Naive thymus-derived CD4-positive, alpha-beta T cell (primary cell): ENCODE measurements around the gene KIF27. TPM values are rescaled to one million over a fixed set of nuclear protein-coding genes. Genes with fewer than 3 reads are reported as not detected.

Source experiments
- ATAC-seq: fragments of 150-1000 bp; cut with Tn5 transposase; 2 replicates; pipeline ENCODE4 v1.10.0; 2021; ENCODE audit warnings: mild to moderate bottlenecking, moderate library complexity
- CTCF ChIA-PET: fragments of 350-600 bp; sonication (Branson Sonifier 250); formaldehyde crosslinking; loops from one replicate; lab custom pipeline; 2021; ENCODE audit warnings: antibody characterized with exemption; lab: Charles Lee
- POLR2A ChIA-PET: fragments of 350-600 bp; sonication (Branson Sonifier 250); formaldehyde crosslinking; loops from one replicate; lab custom pipeline; 2021; ENCODE audit warnings: antibody characterized with exemption, inconsistent platforms; lab: Charles Lee
- DNase-seq, 9 donors: peaks; one replicate each; pipeline versions ENCODE4 v3.0.0 to v3.0.0-alpha.2; 2020 to 2022; ENCODE audit warnings: mixed read lengths in 1 of 9
- H3K27ac ChIP-seq: one replicate; pipeline ENCODE4 v1.7.0; 2013; ENCODE audit warnings: mild to moderate bottlenecking, low read depth, low read length, moderate library complexity
- H3K27me3 ChIP-seq, 2 donors: one replicate each; pipeline ENCODE4 v1.7.0; 2013; ENCODE audit warnings: low read length in 2 of 2, mild to moderate bottlenecking in 2 of 2, moderate library complexity in 2 of 2; ENCODE audit not compliant: control insufficient read depth in 2 of 2, insufficient read depth in 2 of 2
- H3K36me3 ChIP-seq, 3 experiments: 1 replicate in 2 of 3; 2 replicates in 1 of 3; pipeline ENCODE4 v1.7.0; 2013; ENCODE audit warnings: low read length in 3 of 3, mild to moderate bottlenecking in 3 of 3, moderate library complexity in 1 of 3; ENCODE audit not compliant: insufficient read depth in 3 of 3, control insufficient read depth in 2 of 3
- H3K4me1 ChIP-seq, 2 donors: one replicate each; pipeline ENCODE4 v1.7.0; 2013; ENCODE audit warnings: low read length in 2 of 2, mild to moderate bottlenecking in 2 of 2, moderate library complexity in 1 of 2; ENCODE audit not compliant: control insufficient read depth in 2 of 2, insufficient read depth in 2 of 2
- H3K4me3 ChIP-seq: 2 replicates; pipeline ENCODE4 v1.7.0; 2013; ENCODE audit warnings: mild to moderate bottlenecking, low read length
- H3K9me3 ChIP-seq, 3 experiments: 1 replicate in 2 of 3; 2 replicates in 1 of 3; pipeline ENCODE4 v1.7.0; 2013; ENCODE audit warnings: low read length in 3 of 3; ENCODE audit not compliant: control insufficient read depth in 2 of 3
- H3K27ac Mint-ChIP-seq, 9 donors: one replicate each; pipeline ENCODE4 v1.8.0; 2020 to 2022; ENCODE audit warnings: mixed read lengths in 9 of 9, mild to moderate bottlenecking in 8 of 9, moderate library complexity in 5 of 9, inconsistent platforms in 2 of 9
- H3K27me3 Mint-ChIP-seq, 5 donors: one replicate each; pipeline ENCODE4 v1.8.0; 2021 to 2022; ENCODE audit warnings: mixed read lengths in 5 of 5, mild to moderate bottlenecking in 1 of 5
- H3K36me3 Mint-ChIP-seq, 5 donors: one replicate each; pipeline ENCODE4 v1.8.0; 2020 to 2022; ENCODE audit warnings: mixed read lengths in 5 of 5, mild to moderate bottlenecking in 3 of 5, inconsistent platforms in 1 of 5
- H3K4me1 Mint-ChIP-seq, 7 donors: one replicate each; pipeline ENCODE4 v1.8.0; 2020 to 2022; ENCODE audit warnings: mixed read lengths in 7 of 7, mild to moderate bottlenecking in 3 of 7, inconsistent platforms in 1 of 7
- H3K4me3 Mint-ChIP-seq, 10 donors: one replicate each; pipeline ENCODE4 v1.8.0; 2020 to 2022; ENCODE audit warnings: mild to moderate bottlenecking in 10 of 10, mixed read lengths in 10 of 10, moderate library complexity in 6 of 10, inconsistent platforms in 2 of 10
- H3K9me3 Mint-ChIP-seq, 11 donors: one replicate each; pipeline ENCODE4 v1.8.0; 2020 to 2022; ENCODE audit warnings: mixed read lengths in 11 of 11, mild to moderate bottlenecking in 4 of 11, inconsistent platforms in 1 of 11, moderate library complexity in 1 of 11
- intact Hi-C, 2 donors: fragments of 100-400 bp; cut with micrococcal nuclease; formaldehyde crosslinking; loops; one replicate each; pipeline ENCODE4 v1.15.1; 2023
- polyA plus RNA-seq, 2 donors: library from polyadenylated mRNA; unstranded; fragments of 300-500 nt; fragmentation: Illumina TruSeq; gene quantifications; one replicate each; pipeline ENCODE4 v1.2.3, GENCODE V29; 2021
- total RNA-seq, 6 experiments: library from RNA in 5 of 6; stranded (reverse) in 5 of 6; gene quantifications; 1 replicate in 5 of 6; 2 replicates in 1 of 6; pipeline ENCODE4 v1.2.3 and lab custom pipeline; 2021 to 2026

KIF27 gene
- total and polyA plus RNA-seq, 7 experiments from 2014 or later = 1.3 to 6.7 (median 4.1) TPM

DNA sequence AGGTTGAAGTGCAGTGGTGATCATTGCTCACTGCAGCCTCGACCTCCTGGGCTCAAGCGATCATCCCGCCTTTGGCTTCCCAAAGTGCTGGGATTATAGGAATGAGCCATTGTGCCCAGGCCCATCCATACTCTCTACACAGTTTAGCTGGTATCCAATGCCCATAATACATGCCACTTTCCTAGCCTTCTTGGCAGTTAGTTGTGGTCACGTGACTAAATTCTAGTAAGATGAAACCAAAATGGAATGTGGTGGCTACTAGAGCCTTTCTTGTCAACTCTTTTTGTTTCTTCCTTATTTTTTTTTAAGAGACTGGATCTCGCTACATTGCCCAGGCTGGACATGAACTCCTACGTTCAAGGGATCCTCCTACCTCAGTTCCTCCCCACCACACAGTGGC lies 15.3 kb upstream of the KIF27 start:
- peaks cover 0 to 26% (median 7%) of the 10 kb centered on the region in 7 donors for H3K4me1 Mint-ChIP-seq
- H3K27ac ChIP-seq = no peak overlapping the region
- H3K4me1 ChIP-seq = no peaks in the 10 kb centered on the region
- DNase-seq (no peak), ATAC-seq (no peak)
- intact Hi-C loops = loop anchor here in 1 of 2 donors (5.0 kb wide), 1 partner anchor 1676 kb away; no protein-coding TSS in a partner anchor
- no peak overlapping the region for H3K27ac Mint-ChIP-seq
- H3K27me3 Mint-ChIP-seq = no peaks in the 10 kb centered on the region
- POLR2A ChIA-PET = no interaction called here
- no peaks in the 10 kb centered on the region for H3K27me3 ChIP-seq
- no peak overlapping the region for H3K4me3 Mint-ChIP-seq
- CTCF ChIA-PET = interaction anchor here (0.7 to 2.0 kb wide), 4 partner anchors 12 to 324 kb away, joined by 3 to 11 read pairs (median 4); no protein-coding TSS in a partner anchor
- H3K36me3 ChIP-seq = peaks cover 0 to 17% (median 0%) of the 10 kb centered on the region in 3 experiments
- peaks cover 0 to 11% (median 9%) of the 10 kb centered on the region in 5 donors for H3K36me3 Mint-ChIP-seq
- H3K4me3 ChIP-seq = no peak overlapping the region
- H3K9me3 Mint-ChIP-seq = no peaks in the 10 kb centered on the region
- no peaks in the 10 kb centered on the region for H3K9me3 ChIP-seq

DNA sequence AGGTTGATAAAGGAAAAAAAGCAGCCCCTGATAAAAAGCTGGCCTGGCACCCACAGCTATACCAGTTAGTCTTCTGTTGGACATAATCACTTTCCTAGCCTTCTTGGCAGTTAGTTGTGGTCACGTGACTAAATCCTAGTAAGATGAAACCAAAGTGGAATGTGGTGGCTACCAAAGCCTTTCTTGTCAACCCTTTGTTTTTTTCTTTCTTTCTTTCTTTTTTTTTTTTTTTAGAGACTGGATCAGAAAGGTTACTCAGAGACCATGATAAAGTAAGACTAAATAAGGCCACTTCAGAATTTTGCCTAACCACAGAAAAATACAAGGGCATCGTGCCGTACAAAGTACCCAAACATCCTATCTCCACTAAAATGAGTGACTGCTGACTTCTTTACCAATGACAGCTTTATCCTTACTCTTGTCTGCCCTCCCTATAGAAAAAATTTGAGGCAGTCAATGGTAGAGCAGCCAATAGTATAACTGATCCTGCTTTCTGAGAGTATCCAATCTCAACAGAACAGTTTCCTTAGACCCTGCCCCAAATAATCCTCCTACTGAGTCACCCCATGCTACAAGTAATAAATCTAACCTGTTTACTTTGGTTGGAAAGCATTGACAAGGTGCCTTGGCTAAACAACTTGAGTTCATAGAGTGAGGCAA lies 14.2 kb upstream of the KIF27 start:
- H3K4me1 Mint-ChIP-seq = peaks cover 0 to 29% (median 12%) of the 10 kb centered on the region in 7 donors
- Histone ChIP-seq H3K4me3 (no peak overlapping the region), H3K27me3 (no peaks in the 10 kb centered on the region), H3K27ac (no peak overlapping the region), H3K4me1 (no peaks in the 10 kb centered on the region), H3K36me3 (peaks cover 0 to 9% (median 0%) of the 10 kb centered on the region in 3 experiments), H3K9me3 (no peaks in the 10 kb centered on the region)
- POLR2A ChIA-PET = no interaction called here
- no peak for ATAC-seq
- DNase-seq = no peak
- no peaks in the 10 kb centered on the region for H3K9me3 Mint-ChIP-seq
- CTCF ChIA-PET = interaction anchor here (0.8 to 1.1 kb wide), 2 partner anchors 326 to 381 kb away, joined by 3 read pairs; no protein-coding TSS in a partner anchor
- no peak overlapping the region for H3K4me3 Mint-ChIP-seq
- no peak overlapping the region for H3K27ac Mint-ChIP-seq
- H3K27me3 Mint-ChIP-seq = no peaks in the 10 kb centered on the region
- peaks cover 0 to 9% (median 3%) of the 10 kb centered on the region in 5 donors for H3K36me3 Mint-ChIP-seq
- intact Hi-C loops = loop anchor here in 1 of 2 donors (5.0 kb wide), 1 partner anchor 1677 kb away; no protein-coding TSS in a partner anchor

DNA sequence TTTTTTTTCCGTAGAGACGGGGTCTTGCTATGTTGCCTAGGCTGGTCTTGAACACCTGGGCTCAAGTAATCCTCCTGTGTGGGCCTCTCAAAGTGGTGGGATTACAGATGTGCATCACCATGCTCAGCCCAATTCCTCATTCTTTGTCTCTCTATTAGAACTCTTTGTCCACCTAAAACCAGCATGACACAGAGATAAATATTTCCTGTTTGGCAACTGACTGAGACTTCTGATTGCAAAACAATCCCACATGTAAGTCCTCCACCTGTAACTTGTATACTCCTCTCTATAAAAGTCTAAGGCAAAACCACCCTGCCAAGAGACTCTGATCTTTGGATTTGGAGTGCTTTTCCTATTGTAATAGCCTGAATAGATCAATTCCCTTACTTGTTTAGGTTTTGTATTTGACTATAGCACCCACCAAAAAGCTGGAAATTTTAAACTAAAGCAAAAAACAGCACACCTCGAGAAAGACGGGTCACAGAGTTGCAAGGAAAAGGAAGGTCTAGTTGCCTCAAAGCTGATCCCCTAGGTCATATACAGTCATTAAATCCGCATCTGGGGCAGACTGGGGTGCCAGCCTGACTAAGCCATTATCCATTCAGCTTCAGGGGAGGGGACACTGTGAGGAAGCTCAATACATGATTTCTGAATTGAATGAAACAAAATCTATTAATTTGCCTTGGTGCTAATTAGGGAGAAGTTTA lies 13.5 kb upstream of the KIF27 start:
- DNase-seq = no peak
- Histone ChIP-seq H3K27ac (no peak overlapping the region), H3K4me3 (no peak overlapping the region), H3K9me3 (no peaks in the 10 kb centered on the region), H3K36me3 (peaks cover 0 to 4% (median 0%) of the 10 kb centered on the region in 3 experiments), H3K27me3 (no peaks in the 10 kb centered on the region), H3K4me1 (no peaks in the 10 kb centered on the region)
- peaks cover 0 to 29% (median 12%) of the 10 kb centered on the region in 7 donors for H3K4me1 Mint-ChIP-seq
- ChIA-PET POLR2A (no interaction called here), CTCF (interaction anchor here (0.8 to 1.1 kb wide), 2 partner anchors 326 to 382 kb away, joined by 3 read pairs; no protein-coding TSS in a partner anchor)
- ATAC-seq = peak; percentile 46
- intact Hi-C loops = loop anchor here in 1 of 2 donors (5.0 kb wide), 1 partner anchor 1678 kb away; no protein-coding TSS in a partner anchor
- peaks cover 0 to 9% (median 3%) of the 10 kb centered on the region in 5 donors for H3K36me3 Mint-ChIP-seq
- no peak overlapping the region for H3K27ac Mint-ChIP-seq
- H3K27me3 Mint-ChIP-seq = no peaks in the 10 kb centered on the region
- no peaks in the 10 kb centered on the region for H3K9me3 Mint-ChIP-seq
- H3K4me3 Mint-ChIP-seq = no peak overlapping the region

DNA sequence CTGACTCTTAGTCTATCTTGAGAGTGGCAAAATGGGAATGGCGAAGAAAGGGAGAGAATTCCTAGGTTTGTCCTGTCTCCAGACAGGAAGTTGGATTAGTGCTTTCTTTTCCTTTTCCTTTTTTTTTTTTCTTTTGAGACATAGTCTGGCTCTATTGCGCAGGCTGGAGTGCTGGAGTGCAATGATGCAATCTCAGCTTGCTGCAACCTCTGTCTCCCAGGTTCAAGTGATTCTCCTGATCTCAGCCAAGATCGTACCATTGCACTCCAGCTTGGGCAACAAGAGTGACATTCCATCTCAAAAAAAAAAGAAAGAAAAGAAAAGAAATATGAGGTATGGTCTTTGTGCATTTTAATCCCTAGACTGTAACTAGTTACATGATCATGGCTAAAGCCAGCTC lies 12.6 kb upstream of the KIF27 start:
- H3K4me1 ChIP-seq = no peaks in the 10 kb centered on the region
- H3K9me3 Mint-ChIP-seq = no peaks in the 10 kb centered on the region
- no peak for DNase-seq
- peaks cover 0 to 5% (median 0%) of the 10 kb centered on the region in 5 donors for H3K36me3 Mint-ChIP-seq
- no peaks in the 10 kb centered on the region for H3K27me3 ChIP-seq
- no peak for ATAC-seq
- H3K27ac Mint-ChIP-seq = peak overlapping the region in 1 of 9 donors; percentile 46
- POLR2A ChIA-PET = interaction anchor here (1.3 kb wide), 1 partner anchor 9 kb away, joined by 4 read pairs; no protein-coding TSS in a partner anchor
- H3K4me1 Mint-ChIP-seq = peaks cover 0 to 29% (median 12%) of the 10 kb centered on the region in 7 donors
- H3K9me3 ChIP-seq = no peaks in the 10 kb centered on the region
- H3K27ac ChIP-seq = no peak overlapping the region
- CTCF ChIA-PET = no interaction called here
- intact Hi-C loops = no loop called here
- H3K4me3 ChIP-seq = no peak overlapping the region
- no peaks in the 10 kb centered on the region for H3K36me3 ChIP-seq
- H3K27me3 Mint-ChIP-seq = no peaks in the 10 kb centered on the region
- H3K4me3 Mint-ChIP-seq = no peak overlapping the region

DNA sequence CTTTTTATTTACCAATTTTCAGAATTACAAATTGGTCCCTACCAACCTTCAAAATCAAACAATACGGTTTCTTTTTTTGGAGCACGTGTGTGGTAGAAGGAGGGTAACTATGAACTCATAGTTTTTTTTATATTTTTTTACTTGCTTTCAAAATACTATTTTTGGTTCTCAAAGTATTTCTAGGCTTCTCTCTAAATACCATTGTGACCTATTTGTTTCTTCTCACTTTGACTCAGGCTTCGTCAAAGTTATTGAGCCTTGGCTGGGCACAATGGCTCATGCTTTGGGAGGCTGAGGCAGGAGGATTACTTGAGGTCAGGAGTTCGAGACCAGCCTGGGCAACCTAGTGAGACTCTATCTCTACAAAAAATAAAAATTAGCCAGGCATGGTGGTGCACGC lies 11.6 kb upstream of the KIF27 start:
- Histone ChIP-seq H3K4me1 (no peaks in the 10 kb centered on the region), H3K27ac (no peak overlapping the region), H3K4me3 (no peak overlapping the region), H3K27me3 (no peaks in the 10 kb centered on the region), H3K9me3 (no peaks in the 10 kb centered on the region), H3K36me3 (no peaks in the 10 kb centered on the region)
- Mint-ChIP-seq H3K9me3 (no peaks in the 10 kb centered on the region), H3K27me3 (peaks cover 0 to 2% (median 0%) of the 10 kb centered on the region in 5 donors), H3K4me3 (no peak overlapping the region), H3K36me3 (peaks cover 0 to 2% (median 0%) of the 10 kb centered on the region in 5 donors), H3K27ac (no peak overlapping the region), H3K4me1 (peaks cover 0 to 28% (median 12%) of the 10 kb centered on the region in 7 donors)
- no peak for ATAC-seq
- POLR2A ChIA-PET = interaction anchor here (0.6 to 1.3 kb wide), 2 partner anchors 8 to 11 kb away, joined by 3 to 4 read pairs; no protein-coding TSS in a partner anchor
- CTCF ChIA-PET = interaction anchor here (0.6 to 0.8 kb wide), 2 partner anchors 25 to 327 kb away, joined by 3 to 6 read pairs; no protein-coding TSS in a partner anchor
- intact Hi-C loops = loop anchor here in 1 of 2 donors (1.0 kb wide), 1 partner anchor 12 kb away; the partner anchor contains the start of gene KIF27
- DNase-seq = no peak

DNA sequence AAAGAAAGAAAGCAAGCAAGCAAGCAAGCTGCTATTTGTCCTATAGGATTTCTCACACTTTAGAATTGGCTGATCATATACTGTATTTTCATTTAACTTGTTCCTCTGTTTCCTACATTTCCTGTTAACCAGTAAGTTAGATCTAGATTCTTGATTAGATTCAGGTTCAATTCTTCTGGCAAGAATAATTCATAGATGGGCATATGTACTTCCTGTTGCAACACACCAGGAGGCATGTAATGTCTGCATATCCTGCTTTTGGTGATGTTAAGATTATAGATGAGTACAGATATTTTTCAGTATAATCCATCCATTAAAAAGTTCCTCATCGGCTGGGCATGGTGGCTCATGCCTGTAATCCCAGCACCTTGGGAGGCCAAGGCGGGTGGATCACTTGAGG lies 10.8 kb upstream of the KIF27 start:
- no peaks in the 10 kb centered on the region for H3K36me3 Mint-ChIP-seq
- Histone ChIP-seq H3K27me3 (peaks cover 0 to 2% of the 10 kb centered on the region in 2 donors), H3K4me3 (no peak overlapping the region), H3K9me3 (no peaks in the 10 kb centered on the region), H3K27ac (no peak overlapping the region), H3K36me3 (no peaks in the 10 kb centered on the region), H3K4me1 (no peaks in the 10 kb centered on the region)
- ATAC-seq (no peak), DNase-seq (no peak)
- ChIA-PET CTCF (no interaction called here), POLR2A (no interaction called here)
- H3K4me3 Mint-ChIP-seq = no peak overlapping the region
- peak overlapping the region in 3 of 9 donors; percentile 8 to 28 (median 20) for H3K27ac Mint-ChIP-seq
- peaks cover 0 to 25% (median 11%) of the 10 kb centered on the region in 7 donors for H3K4me1 Mint-ChIP-seq
- intact Hi-C loops = loop anchor here in 1 of 2 donors (1.0 kb wide), 1 partner anchor 11 kb away; the partner anchor contains the start of gene KIF27
- no peaks in the 10 kb centered on the region for H3K9me3 Mint-ChIP-seq
- peaks cover 0 to 5% (median 0%) of the 10 kb centered on the region in 5 donors for H3K27me3 Mint-ChIP-seq
